Measurements from ENCODE around the gene USP49. TPM values are rescaled to one million over a fixed set of nuclear protein-coding genes. Genes with fewer than 3 reads are reported as not detected.

Gene USP49
- total and polyA plus RNA-seq, 12 donors, result 0.58 to 2.0 (median 1.7) TPM

DNA sequence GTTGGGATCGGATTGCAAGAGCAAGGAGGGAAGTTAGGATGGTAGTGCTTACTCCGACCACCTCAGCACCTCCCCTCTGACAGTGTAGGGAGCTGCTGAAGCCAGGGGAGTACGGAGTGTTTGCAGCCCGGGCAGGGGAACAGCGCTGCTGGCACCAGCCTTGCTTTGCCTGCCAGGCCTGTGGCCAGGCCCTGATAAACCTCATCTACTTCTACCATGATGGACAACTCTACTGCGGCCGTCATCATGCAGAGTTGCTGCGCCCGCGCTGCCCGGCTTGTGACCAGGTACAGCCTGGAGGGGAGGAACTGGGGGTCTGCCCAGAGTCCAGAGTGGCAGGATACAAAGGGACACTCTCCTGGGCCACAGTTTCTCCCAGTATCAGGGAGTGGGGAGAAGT, 109.9 kb downstream of the USP49 start:
- Histone ChIP-seq H3K27ac (peak overlapping the region in 5 of 10 donors; percentile 37 to 97 (median 95)), H3K36me3 (peaks cover 0 to 39% (median 7%) of the 10 kb centered on the region in 9 donors), H3K9me3 (no peaks in the 10 kb centered on the region), H3K4me3 (peak overlapping the region in 1 of 10 donors; percentile 83), H3K27me3 (no peaks in the 10 kb centered on the region), H3K4me1 (peaks cover 17 to 74% (median 58%) of the 10 kb centered on the region in 9 donors)
- TF ChIP-seq, protein P1, sequence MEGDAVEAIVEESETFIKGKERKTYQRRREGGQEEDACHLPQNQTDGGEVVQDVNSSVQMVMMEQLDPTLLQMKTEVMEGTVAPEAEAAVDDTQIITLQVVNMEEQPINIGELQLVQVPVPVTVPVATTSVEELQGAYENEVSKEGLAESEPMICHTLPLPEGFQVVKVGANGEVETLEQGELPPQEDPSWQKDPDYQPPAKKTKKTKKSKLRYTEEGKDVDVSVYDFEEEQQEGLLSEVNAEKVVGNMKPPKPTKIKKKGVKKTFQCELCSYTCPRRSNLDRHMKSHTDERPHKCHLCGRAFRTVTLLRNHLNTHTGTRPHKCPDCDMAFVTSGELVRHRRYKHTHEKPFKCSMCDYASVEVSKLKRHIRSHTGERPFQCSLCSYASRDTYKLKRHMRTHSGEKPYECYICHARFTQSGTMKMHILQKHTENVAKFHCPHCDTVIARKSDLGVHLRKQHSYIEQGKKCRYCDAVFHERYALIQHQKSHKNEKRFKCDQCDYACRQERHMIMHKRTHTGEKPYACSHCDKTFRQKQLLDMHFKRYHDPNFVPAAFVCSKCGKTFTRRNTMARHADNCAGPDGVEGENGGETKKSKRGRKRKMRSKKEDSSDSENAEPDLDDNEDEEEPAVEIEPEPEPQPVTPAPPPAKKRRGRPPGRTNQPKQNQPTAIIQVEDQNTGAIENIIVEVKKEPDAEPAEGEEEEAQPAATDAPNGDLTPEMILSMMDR (IDR thresholded peaks at IDR 0.05), result no peak
- WGBS, 2 donors, result 62 to 73% methylated on average over 11 of the region's 11 CpGs
- intact Hi-C loops (cut with DNase I), result loop anchor here in 6 of 10 donors (5.0 to 10.0 kb wide), 7 partner anchors 100 to 430 kb away; partner anchors contain the start of genes BYSL (in 3 of the 6), MED20 (in 3 of the 6), CCND3 (in 2 of the 6) and MRPS10 (in 2 of the 6)
- ATAC-seq (peak in 3 of 8 donors; percentile 5 to 14 (median 8)), DNase-seq (peak in 1 of 2 donors; percentile 52)

DNA sequence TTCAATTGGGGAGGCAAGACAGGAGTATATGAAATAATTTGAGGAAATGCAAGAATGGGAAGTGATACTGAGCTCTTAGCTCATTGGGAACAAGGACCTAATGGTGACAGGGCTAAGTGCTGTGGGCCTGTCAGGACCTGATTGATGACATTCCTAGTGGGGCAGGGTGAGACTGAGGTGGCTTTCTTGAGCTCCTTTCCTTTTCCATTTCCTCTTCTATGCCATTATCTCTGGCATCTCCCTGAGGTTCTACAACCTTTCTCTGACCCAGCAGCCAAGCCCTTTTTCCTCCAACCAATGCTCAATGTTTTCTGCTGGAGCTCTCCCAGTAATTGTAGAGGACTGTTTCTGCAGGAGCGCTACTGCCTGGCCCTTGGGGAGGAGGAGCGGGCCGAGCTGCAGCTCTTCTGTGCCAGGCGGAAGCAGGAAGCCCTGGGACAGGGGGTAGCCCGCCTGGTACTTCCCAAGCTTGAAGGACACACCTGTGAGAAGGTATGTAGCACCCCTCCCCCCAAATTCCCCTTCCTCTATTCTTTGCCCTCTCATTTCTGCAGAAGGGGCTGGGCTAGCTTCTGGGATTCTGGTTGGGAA, 110.5 kb downstream of the USP49 start:
- ATAC-seq, result no peak
- TF ChIP-seq, protein P1 (IDR thresholded peaks at IDR 0.05), result no peak
- no peaks in the 10 kb centered on the region for H3K9me3 ChIP-seq
- DNase-seq, result no peak
- H3K36me3 ChIP-seq, result peaks cover 0 to 33% (median 7%) of the 10 kb centered on the region in 9 donors
- no peak overlapping the region for H3K4me3 ChIP-seq
- H3K27me3 ChIP-seq, result no peaks in the 10 kb centered on the region
- H3K4me1 ChIP-seq, result peaks cover 17 to 72% (median 52%) of the 10 kb centered on the region in 9 donors
- intact Hi-C loops (cut with DNase I), result loop anchor here in 8 of 10 donors (5.0 to 10.0 kb wide), 10 partner anchors 47 to 430 kb away; partner anchors contain the start of genes BYSL (in 3 of the 8), MED20 (in 3 of the 8), CCND3 (in 2 of the 8) and MRPS10 (in 2 of the 8)
- peak overlapping the region in 2 of 10 donors; percentile 37 to 97 for H3K27ac ChIP-seq
- 64 to 77% methylated on average over 5 of the region's 5 CpGs for WGBS, 2 donors

DNA sequence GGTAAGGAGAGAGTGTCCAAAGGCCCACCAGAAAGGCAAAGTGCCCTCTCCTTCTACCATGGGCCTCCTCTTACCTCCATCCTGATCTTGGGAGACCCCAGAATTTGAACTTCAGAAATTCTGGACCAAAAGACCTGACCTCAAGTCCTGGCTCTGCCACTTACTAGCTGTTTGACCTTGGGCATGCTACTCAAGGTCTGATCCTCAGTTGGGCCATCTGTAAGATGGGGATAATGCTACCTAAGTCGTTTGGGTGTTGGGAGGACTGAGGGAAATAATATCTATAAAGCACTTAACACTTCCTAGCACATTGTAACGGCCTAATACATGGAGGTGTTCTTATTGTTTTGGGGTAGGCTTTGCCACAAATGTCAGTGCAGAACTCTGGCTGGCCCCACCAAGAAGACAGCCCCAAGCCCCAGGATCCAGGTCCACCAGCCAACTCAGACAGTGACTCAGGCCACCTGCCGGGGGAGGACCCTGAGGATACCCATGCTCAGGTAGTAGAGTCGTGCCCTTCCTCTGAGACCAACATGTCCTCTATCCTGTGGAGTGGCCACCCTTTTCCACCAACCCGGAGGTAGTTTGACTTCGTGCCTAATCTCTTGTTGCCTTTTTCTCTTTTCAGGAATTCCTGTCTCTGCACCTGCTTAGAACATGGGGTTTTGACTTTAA, 111.9 kb downstream of the USP49 start:
- WGBS, 2 donors, result 75 to 79% methylated on average over 6 of the region's 6 CpGs
- Histone ChIP-seq H3K9me3 (no peaks in the 10 kb centered on the region), H3K4me1 (peaks cover 22 to 70% (median 51%) of the 10 kb centered on the region in 9 donors), H3K27me3 (no peaks in the 10 kb centered on the region), H3K27ac (peak overlapping the region in 1 of 10 donors; percentile 94), H3K36me3 (peaks cover 0 to 22% (median 0%) of the 10 kb centered on the region in 9 donors), H3K4me3 (no peak overlapping the region)
- ATAC-seq (no peak), DNase-seq (no peak)
- intact Hi-C loops (cut with DNase I), result loop anchor here in 8 of 10 donors (5.0 to 10.0 kb wide), 8 partner anchors 46 to 432 kb away; partner anchors contain the start of genes MRPS10 (in 2 of the 8), USP49 (in 2 of the 8) and TFEB (in 1 of the 8)
- TF ChIP-seq, protein P1 (IDR thresholded peaks at IDR 0.05), result no peak

DNA sequence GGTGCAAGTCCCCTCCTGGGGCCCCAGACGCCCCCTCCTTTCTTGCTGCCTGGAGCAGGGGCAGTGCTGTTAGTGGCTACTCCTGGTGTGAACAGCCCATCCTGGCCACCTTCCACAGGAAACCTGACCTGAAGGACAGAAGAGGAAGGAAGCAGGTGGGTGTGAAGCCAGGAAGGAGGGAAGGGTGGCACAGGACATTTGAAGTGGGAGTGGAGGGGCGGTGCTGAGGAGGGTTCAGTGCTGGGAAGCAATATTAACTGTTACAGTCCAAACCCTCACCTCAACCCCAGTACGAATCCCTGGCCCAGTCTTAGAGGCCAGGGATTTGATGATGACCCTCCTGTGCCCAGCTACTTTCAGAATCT, 113.8 kb downstream of the USP49 start:
- Histone ChIP-seq H3K36me3 (peaks cover 0 to 32% (median 4%) of the 10 kb centered on the region in 9 donors), H3K9me3 (no peaks in the 10 kb centered on the region), H3K4me1 (peaks cover 22 to 69% (median 49%) of the 10 kb centered on the region in 9 donors), H3K27me3 (no peaks in the 10 kb centered on the region), H3K27ac (peak overlapping the region; percentile 66 to 99 (median 94)), H3K4me3 (peak overlapping the region in 9 of 10 donors; percentile 65 to 99 (median 89))
- WGBS, 2 donors, result 12 to 16% methylated on average over 3 of the region's 3 CpGs
- DNase-seq (peak in 1 of 2 donors; percentile 47), ATAC-seq (peak in 5 of 8 donors; percentile 0 to 12 (median 1))
- intact Hi-C loops (cut with DNase I), result loop anchor here in 9 of 10 donors (2.0 to 10.0 kb wide), 9 partner anchors 44 to 433 kb away; partner anchors contain the start of genes MRPS10 (in 2 of the 9), USP49 (in 2 of the 9) and TFEB (in 1 of the 9)
- TF ChIP-seq, protein P1 (IDR thresholded peaks at IDR 0.05), result no peak

All from heart right ventricle (tissue), 16 donors.